Measurements from ENCODE around the gene AK1. TPM values are rescaled to one million over a fixed set of nuclear protein-coding genes. Genes with fewer than 3 reads are reported as not detected.
A peak's percentile ranks its signal among the peaks of the same experiment; 100 is the strongest.

Gene AK1
- total and polyA plus RNA-seq, 2 of the 13 experiments (the other 11 are each of a cell fraction or from before 2014, with no cell fraction given) = 19.1 to 32.8 TPM

GRCh38 chr9:127825319-127826051 is 52.0 kb downstream of the AK1 start (continued):
- no peak for TF ChIP-seq ZNF83 (CRISPR knock-in tag; IDR thresholded peaks at IDR 0.05; ENCODE audit: borderline replicate concordance)
- TF ChIP-seq ZBTB43 (CRISPR knock-in tag; conservative IDR thresholded peaks at IDR 0.05) = no peak
- no peak for TF ChIP-seq NR0B2 (CRISPR knock-in tag; IDR thresholded peaks at IDR 0.05)
- TF ChIP-seq GABPB1 (CRISPR knock-in tag; IDR thresholded peaks at IDR 0.05) = peak; percentile 69; the same call in 1 of the 2 replicates
- 0 out of 2 replicates have a peak, but pooled peaks have one; percentile 52 for TF ChIP-seq HDAC1 (CRISPR knock-in tag; IDR thresholded peaks at IDR 0.05)
- TF ChIP-seq KDM1A (CRISPR knock-in tag; IDR thresholded peaks at IDR 0.05) = no peak
- peak; percentile 41; the same call in 1 of the 2 replicates for TF ChIP-seq NR1H2 (CRISPR knock-in tag; IDR thresholded peaks at IDR 0.05; ENCODE audit: borderline replicate concordance, low read depth)
- TF ChIP-seq ZMAT5 (CRISPR knock-in tag; IDR thresholded peaks at IDR 0.05; ENCODE audit: borderline replicate concordance, low read depth) = no peak
- no peak for TF ChIP-seq HOXA7 (CRISPR knock-in tag; IDR thresholded peaks at IDR 0.05)
- no peak for TF ChIP-seq ELF4 (CRISPR knock-in tag; IDR thresholded peaks at IDR 0.05; ENCODE audit: borderline replicate concordance)
- TF ChIP-seq DMAP1 (CRISPR knock-in tag; IDR thresholded peaks at IDR 0.05) = 0 out of 2 replicates have a peak, but pooled peaks have one; percentile 31
- TF ChIP-seq ZNF432 (CRISPR knock-in tag; IDR thresholded peaks at IDR 0.05; ENCODE audit: borderline replicate concordance) = no peak
- no peak for TF ChIP-seq MNT (IDR thresholded peaks at IDR 0.05)
- TF ChIP-seq MZF1 (CRISPR knock-in tag; IDR thresholded peaks at IDR 0.05; ENCODE audit: borderline replicate concordance) = no peak
- TF ChIP-seq KAT7 (CRISPR knock-in tag; IDR thresholded peaks at IDR 0.05; ENCODE audit: borderline replicate concordance) = no peak
- TF ChIP-seq CCDC6 (CRISPR knock-in tag; IDR thresholded peaks at IDR 0.05) = 0 out of 2 replicates have a peak, but pooled peaks have one; percentile 51
- no peak; the same call in 1 of the 2 replicates for TF ChIP-seq HOXD1 (CRISPR knock-in tag; IDR thresholded peaks at IDR 0.05)
- no peak for TF ChIP-seq ZNF367 (CRISPR knock-in tag; IDR thresholded peaks at IDR 0.05; ENCODE audit: borderline replicate concordance)
- 0 out of 2 replicates have a peak, but pooled peaks have one; percentile 43 for TF ChIP-seq MLX (CRISPR knock-in tag; IDR thresholded peaks at IDR 0.05)
- TF ChIP-seq PAF1 (CRISPR knock-in tag; IDR thresholded peaks at IDR 0.05) = no peak
- no peak for TF ChIP-seq NFIB (CRISPR knock-in tag; IDR thresholded peaks at IDR 0.05; ENCODE audit: borderline replicate concordance)
- no peak for TF ChIP-seq MATR3 (CRISPR knock-in tag; IDR thresholded peaks at IDR 0.05)

All from HepG2 (cell line).